Stimulated activated CD8-positive, alpha-beta memory T cell treated with anti-CD3 and anti-CD28 coated beads, Interleukin-7, amount 100 ng/mL, for 24 hours (primary cell): Measurements from ENCODE around the gene PLEKHH3.

Source experiments
- DNase-seq: peaks from one replicate; pipeline ENCODE4 v3.0.0-alpha.2; 2020; ENCODE audit warnings: low read depth

The PLEKHH3 gene, protein sequence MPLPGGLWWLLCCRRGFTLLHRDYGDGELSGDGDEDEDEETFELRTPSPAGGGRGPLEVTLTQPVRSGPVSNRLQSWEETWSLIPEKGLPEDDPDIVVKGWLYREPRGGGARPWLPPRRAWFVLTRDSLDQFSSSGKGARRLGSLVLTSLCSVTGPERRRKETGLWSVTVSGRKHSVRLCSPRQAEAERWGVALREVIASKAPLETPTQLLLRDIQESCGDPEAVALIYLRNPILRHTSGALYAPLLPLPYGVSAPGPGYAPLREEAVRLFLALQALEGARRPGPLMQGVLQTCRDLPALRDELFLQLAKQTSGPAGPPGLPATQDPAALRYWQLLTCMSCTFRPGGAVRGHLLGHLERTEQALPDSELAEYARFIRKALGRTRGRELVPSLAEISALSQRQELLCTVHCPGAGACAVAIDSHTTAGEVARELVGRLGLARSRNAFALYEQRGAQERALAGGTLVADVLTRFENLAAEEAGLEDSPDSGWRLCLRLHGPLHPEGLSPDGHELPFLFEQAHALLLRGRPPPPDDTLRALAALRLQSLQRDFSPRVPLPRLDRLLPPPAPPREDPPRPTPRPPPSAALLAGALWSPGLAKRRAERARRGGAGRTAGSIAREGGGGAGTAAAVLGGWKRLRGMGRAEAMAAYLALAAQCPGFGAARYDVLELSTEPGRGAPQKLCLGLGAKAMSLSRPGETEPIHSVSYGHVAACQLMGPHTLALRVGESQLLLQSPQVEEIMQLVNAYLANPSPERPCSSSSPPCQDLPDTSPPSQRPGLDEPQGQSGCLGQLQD

DNA sequence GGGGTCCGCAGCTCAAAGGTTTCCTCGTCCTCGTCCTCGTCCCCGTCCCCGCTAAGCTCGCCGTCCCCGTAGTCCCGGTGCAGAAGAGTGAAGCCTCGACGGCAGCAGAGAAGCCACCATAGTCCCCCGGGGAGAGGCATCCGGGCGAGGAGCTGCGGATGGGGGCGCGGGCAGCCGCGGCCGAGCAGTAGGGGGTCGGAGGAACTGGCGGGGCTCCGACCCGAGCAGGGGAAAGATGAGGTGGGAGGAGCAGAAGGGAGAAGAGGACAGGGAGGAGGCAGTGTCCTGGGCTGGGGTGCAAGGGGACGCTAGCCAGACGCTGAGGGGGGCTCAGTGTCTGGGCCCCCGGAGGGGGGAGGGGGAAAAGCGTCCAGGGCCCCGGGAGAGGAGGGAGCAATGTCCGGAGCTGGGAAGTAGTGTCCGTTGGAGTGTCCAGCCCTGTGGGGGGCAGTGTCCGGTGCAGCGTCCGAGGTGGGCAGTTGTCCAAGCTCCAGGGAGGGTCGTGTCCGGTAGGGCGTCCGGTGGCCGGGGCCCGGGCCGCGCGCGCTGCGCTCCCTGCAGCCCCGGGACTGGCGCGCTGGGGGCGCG is at the start of gene PLEKHH3:
TSS of gene PLEKHH3 (minus strand) at position 571 of the 588 bp plus-strand sequence. CDS start at position 140, 431 bp downstream.
- no peak for DNase-seq

DNA sequence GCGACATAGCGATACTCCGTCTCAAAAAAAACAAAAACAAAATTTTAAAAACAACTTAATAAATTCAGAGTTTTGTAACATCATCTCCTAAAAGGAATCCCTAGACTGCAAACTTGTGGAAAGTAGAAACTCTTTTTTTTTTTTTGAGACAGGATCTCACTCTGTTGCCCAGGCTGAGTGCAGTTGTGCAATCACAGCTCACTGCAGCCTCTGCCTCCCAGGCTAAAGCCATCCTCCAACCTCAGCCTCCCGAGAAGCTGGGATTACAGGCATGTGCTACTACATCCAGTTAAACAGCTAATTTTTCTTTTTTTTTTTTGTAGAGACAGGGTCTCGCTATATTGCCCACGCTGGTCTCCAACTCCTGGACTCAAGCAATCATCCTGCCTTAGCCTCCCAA is 48.3 kb upstream of the PLEKHH3 start:
- DNase-seq = no peak

DNA sequence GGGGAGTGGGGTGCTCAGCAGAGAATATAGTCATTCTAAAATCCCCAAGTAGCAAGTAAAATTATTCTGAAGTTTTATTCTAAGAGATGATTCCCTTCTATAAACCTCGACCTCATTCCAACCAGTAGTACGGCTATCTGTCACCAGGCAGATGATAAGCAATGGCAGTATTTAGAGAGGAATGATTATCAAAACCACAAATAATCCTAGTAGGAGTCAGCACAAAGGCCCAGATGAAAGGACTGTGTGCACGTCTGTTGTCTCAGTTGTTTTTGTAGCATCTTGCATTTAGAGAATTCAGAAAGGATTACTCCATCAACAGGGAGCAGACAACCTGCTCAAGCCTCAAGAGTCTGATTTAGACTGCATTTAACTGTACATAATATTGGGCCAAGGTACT is 46.8 kb upstream of the PLEKHH3 start:
- no peak for DNase-seq

DNA sequence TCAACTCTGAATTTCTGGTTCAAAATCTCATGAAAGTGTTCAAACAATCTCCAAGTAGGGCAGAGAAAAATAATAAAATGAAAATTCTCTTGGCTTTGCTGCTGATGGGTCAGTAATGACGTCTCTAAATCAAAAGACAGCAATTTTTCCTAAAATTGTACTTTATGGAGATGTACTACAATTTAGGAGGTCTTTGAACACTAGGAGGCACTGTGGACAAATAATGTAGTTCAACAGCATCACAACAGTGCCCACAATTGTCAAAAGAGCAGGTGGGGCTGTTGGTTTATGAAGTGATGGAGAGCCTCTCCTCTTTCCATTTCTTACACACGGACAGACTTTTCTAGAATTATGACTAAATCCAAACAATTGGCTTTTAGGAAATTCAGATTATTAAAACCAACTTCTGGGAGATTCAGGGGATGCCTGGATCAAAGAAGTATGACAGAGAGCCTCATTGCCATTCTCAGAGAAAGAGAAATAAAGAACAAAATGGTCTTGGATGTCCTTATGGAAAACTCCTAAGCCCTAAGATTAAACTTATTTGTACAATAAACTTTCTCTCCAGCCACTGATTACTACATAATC is 44.3 kb upstream of the PLEKHH3 start:
- DNase-seq = no peak

DNA sequence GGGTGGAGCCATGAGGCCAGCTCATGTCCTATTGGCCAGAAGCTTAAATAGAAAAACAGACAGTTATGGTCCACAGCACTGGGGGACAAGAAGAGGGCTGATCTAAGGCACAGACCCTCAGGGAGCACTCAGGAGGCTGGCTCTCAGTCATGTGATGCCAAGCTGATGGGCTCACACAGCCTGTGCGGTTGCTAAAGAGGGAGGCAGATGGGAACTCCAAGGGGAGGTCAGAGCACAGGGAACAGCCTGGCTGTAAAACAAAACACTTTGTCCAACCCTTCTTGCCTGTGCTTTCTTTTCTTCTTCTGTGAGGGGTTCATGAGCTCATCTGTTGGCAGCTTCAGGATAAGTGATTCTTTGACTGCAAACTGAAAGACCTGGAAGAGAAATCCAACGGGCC is 32.8 kb upstream of the PLEKHH3 start:
- no peak for DNase-seq

DNA sequence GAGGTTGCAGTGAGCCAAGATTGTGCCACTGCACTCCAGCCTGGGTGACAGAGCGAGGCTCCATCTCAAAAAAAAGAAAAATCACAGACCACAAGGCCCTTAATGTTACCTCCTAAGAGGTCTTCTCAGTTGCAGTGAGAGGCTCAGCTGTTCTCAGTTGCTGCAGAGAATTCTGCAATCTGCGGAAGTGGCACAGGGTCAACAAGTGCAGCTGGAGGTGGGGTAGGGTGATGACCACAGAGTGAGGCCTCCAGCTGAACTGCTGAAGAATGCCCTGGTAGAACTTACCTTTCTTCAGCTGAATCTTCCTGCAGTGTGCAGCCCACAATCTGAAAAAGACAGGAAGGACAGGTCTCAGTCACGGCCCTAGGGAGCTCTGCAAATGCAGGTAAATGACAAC is 31.8 kb upstream of the PLEKHH3 start:
- no peak for DNase-seq

DNA sequence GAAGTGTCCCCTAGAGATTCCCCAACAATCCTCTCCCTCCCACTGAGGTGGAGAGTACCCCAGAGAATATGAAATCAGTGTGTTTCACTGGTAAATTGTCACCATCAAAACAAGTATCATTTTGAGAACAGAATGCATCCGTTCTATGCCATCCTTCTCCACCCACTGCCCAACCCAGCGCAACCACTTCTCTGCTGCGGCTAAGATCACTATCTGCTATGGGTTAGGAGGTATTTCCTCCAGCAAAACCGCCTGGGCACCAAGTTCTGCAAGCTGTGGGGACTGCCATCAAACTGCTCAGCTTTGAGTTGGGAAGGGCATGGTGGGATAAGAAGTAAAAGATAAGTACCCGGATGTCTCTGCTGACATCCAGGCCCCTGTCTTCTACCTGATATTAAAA is 29.9 kb upstream of the PLEKHH3 start:
- DNase-seq = peak; percentile 15

DNA sequence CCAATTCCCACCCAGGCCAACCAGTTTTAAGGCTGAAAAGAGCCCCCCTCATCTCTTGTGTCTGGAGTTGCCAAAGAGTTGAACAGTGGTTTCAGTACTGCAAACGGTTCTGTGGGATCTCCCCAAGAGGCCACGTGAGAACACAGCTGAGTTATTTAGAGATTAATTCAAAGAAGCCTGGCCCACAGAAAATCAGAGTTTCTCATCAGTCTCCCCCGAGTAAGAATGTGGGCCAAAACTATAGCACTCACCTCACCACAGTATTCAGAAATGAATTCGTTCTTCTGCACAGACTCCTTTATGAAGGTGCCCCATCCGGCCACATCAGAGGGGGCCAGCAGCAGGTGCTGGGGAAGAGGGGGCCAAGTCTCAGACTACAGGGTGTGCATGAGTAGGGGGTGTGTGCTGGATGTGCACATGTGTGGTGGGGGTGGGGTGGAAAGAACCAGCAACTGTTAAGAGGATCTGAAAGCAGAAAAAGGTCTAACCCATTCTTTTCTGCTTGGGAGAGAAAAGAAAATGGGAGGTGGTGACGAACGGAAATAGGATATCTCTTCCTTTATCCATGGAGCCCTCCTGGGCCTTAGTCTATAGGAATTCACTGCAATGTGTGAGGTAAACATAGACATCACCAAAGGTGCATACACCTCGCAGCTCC is 28.2 kb upstream of the PLEKHH3 start:
- DNase-seq = no peak

DNA sequence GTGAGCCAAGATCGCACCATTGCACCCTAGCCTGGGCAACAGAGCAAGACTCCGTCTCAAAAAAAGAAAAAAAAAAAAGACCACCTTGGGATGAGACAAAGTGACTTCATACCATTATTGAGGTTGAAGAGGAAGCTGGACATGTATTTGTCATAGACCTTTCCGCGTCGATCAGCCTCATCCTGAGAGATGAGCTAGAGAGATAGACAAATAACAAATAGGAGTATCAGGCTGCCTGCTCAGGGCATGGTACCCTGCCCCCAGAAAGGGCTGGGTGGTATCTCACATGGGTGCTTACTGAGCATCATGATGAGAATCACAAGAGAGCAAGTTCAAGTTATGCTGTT is 27.7 kb upstream of the PLEKHH3 start:
- DNase-seq = no peak

DNA sequence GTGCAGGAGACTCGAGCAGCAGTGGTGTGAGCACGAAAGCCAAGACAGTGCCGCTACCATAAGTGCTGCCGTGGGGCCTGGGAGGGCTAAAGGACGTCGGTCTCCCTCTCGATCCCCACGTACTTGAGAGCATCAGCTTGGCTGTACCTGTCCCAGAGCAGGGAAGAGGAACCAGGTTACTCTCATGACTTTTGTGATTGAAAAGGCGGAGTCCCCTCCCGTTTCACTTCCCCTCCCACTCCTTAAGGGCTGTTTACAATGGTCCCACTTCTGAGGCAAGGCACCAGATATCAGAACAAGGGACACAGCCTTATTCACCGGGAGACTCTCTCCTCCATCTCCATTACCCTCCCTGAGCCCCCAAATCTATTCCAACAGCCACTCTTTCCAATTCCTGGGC is 25.7 kb upstream of the PLEKHH3 start:
- no peak for DNase-seq

DNA sequence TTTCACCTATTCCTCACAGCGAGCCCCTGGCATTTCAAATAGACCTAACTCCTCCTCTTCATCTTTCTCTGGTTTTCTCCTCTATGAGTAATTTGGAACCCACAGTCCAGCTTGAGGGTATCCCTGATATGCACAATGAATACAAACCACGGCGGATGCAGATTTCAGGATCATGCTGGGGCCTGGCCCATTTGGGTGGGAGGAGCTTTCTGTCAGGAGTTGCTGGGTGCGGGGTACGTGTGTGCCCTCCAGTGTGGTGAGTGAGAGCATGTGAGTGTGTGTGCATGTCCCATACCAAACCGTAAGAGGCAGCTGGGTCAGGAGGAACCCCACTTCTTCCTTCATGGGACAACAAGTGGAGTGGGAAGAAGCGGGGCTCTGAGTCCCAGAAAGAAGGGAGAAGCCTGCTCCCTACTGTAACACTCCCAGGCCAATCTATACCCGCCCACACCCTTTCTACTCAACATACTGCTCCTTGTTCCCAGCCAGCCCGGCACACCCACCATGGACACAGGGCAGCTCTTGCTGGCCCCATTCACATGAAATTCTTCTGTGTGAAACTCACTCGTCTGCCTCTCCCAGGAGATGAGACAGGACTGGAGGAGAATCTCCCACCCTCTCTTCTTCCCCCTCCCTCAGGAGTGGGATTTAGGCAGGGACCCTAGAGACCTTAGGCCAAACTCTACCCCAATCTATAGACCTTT is 23.9 kb upstream of the PLEKHH3 start:
- DNase-seq = no peak

DNA sequence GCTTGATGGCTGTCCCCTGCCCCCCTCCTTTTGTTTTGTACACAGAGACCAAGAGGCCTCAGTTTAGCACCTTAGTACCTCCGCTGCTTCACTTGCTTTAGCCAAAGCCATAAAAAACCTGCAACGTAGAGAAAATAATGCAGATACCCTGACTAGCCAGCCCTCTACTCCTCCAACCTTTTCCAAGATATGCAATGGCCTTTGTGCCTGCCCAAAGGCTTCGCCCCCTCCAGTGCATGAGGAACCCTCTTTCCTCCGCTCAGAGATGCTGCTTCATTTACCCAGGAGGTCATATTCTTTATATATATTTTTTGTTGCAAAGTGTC is 22.6 kb upstream of the PLEKHH3 start:
- no peak for DNase-seq

DNA sequence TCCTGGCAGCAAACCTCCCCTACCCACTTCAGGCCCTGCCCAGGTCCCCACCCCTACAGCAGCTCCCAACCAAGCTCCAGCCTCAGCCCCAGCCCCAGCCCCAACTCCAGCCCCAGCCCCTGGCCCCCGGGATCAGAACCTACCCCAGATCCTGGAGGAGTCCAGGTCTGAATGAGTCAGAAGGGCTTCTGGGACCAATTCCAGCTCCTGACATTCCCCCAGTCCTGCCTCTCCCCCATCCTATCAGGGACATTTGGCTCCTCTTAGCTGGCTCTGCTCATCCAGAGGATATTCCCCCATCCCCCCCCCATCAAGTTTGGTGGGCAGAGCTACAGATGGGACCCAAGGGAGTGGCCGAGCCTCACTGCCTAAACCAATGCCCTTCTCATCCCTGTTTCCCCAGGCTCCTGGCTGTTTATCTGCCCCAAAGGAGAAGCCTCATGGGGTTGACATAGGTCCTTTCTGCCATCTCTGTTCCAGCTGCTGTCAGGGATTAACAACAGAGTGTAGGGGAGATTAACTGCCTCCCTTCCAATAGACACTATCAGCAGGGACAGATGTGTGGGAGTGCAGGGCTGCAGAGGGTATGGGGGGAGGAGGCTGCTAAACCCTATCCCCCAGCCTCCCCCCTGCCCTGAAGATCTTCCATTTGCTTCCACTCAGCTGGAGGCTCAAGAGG is 22.1 kb upstream of the PLEKHH3 start:
- DNase-seq = no peak

DNA sequence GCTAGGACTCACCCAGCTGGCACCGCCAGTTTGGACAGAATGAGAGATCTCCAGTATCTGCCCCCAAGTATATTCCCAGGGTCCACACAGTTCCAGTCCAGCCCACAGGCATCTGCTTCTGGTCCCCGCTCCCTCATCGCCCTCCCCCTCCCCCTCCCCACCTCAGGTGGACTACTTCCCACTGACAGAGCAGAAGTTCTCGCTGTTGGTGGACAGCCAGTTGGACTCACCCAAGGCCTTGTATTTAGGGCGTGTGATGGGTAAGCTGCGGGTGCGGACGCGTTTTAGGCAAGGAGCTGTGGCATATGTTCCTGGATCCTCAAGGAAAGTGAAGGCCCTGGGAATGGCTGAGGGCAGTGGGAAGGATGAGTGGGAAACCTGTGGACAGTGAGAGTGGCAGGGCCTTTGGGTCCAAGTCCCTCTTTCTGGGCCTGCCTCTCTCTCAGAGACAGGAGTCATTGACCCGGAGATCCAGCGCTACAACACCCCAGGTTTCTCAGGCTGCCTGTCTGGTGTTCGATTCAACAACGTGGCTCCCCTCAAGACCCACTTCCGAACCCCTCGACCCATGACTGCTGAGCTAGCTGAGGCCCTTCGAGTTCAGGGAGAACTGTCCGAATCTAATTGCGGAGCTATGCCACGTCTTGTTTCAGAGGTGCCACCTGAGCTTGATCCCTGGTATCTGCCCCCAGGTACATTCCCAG is 20.5 kb upstream of the PLEKHH3 start:
- DNase-seq = no peak

DNA sequence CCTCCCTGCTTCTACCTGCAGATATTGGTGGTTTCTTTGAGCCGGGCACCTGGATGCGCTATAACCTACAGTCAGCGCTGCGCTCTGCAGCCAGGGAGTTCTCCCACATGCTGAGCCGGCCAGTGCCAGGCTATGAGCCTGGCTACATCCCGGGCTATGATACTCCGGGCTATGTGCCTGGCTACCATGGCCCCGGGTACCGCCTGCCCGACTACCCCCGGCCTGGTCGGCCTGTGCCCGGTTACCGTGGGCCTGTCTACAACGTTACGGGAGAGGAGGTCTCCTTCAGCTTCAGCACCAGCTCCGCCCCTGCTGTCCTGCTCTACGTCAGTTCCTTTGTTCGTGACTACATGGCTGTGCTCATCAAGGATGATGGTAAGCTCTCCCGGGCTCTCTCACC is 18.7 kb upstream of the PLEKHH3 start:
- DNase-seq = no peak

DNA sequence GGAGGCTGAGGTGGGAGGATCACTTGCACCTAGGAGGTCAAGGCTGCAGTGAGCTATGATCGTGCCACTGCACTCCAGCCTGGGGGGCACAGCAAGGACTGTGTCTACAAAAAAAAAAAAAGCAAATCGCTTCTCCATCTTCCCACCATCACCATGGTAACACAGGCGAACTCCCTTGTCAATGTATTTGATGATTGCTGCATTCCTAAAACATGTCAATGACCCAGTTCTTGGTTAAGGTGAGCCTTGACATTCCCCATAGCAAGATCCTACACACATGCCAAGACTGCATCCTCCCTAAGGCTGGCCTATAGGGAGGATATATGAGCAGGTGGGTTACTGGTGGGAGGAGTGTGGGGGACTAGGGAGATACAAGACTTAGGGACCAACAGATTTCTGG is 17.7 kb upstream of the PLEKHH3 start:
- no peak for DNase-seq

DNA sequence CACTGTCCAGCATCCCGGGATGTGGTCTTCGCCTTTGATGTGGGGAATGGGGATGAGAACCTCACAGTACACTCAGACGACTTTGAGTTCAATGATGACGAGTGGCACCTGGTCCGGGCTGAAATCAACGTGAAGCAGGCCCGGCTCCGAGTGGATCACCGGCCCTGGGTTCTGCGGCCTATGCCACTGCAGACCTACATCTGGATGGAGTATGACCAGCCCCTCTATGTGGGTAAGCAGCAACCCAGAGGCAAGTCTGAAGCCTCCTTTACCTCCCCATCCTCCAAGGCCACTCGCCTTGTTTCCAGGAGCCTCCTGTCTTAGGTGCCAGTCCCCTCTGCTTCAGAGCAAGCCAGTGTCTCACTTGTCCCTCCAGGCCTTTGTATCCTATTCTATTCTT is 15.7 kb upstream of the PLEKHH3 start:
- DNase-seq = no peak

DNA sequence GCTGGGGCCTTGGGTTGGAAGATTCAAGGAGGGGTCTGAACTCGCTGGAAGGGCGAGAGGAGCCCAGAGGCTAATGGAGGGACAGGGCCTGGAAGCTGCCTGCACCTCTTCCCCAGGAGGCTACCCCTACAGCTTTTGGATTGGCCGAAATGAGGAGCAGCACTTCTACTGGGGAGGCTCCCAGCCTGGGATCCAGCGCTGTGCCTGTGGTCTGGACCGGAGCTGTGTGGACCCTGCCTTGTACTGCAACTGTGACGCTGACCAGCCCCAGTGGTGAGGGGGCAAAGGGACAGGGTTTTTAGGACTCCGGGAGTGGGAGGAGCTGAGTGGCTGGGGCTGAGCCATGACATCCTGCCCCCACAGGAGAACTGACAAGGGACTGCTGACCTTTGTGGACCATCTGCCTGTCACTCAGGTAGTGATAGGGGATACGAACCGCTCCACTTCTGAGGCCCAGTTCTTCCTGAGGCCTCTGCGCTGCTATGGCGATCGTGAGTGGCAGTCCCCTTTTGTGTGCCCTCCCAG is 14.3 kb upstream of the PLEKHH3 start:
- no peak for DNase-seq

DNA sequence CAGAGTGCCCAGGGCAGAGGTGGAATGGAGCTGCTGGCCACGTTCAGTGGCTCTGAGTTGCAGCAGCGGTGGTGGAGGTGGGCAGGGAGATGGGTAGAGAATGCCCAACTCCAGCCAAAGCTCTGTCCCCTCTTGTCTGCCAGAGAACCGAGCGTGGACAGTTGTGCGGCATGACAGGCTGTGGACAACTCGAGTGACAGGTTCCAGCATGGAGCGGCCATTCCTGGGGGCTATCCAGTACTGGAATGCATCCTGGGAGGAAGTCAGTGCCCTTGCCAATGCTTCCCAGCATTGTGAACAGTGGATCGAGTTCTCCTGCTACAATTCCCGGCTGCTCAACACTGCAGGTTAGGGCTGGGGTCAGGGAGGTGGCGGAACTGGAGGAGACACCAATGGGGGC is 13.8 kb upstream of the PLEKHH3 start:
- no peak for DNase-seq

DNA sequence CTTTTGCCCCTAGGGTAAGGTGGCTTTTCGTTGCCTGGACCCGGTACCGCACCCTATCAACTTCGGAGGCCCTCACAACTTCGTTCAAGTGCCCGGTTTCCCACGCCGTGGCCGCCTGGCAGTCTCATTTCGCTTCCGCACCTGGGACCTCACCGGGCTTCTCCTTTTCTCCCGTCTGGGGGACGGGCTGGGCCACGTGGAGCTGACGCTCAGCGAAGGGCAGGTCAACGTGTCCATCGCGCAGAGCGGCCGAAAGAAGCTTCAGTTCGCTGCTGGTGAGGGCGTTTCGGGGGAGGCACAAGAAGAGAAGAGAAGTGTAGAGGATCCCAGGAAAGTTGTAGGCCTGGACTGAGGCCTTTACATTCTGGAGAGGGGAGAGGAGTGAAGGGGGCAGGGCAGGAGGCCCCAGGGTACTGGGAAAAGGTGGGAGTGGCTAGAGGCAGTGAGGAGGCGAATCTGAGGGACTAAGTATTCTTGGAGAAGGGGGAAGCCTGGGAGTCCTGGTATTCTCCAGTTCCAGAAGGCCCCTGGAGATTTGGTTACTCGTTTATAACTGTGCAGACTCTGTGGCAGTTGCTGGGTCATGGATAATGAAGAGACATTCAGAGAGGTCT is 11.0 kb upstream of the PLEKHH3 start:
- no peak for DNase-seq
